Adrenal gland (tissue), 12 donors: Measurements from ENCODE around the gene RBM19. TPM values are rescaled to one million over a fixed set of nuclear protein-coding genes. Genes with fewer than 3 reads are reported as not detected.

Source experiments
- DNase-seq, 7 donors: peaks; one replicate each; pipeline ENCODE4 v3.0.0-alpha.2; 2019 to 2020
- H3K27ac ChIP-seq, 5 donors: fragments of 200-600 bp; sonication (generic) in 4 of 5; 1 replicate in 3 of 5; 2 replicates in 2 of 5; pipeline versions ENCODE4 v1.5.1 to v1.8.0; 2016 to 2020; ENCODE audit warnings: mild to moderate bottlenecking in 1 of 5
- H3K27me3 ChIP-seq: fragments of 200-600 bp; 2 replicates; pipeline ENCODE4 v1.8.0; 2021
- H3K36me3 ChIP-seq, 2 donors: fragments of 200-600 bp; replicated peaks in 1 of 2; 1 replicate in 1 of 2; 2 replicates in 1 of 2; pipeline versions ENCODE4 v1.5.1 to v1.8.0; 2018 to 2022
- H3K4me1 ChIP-seq, 2 donors: fragments of 200-600 bp; replicated peaks in 1 of 2; 1 replicate in 1 of 2; 2 replicates in 1 of 2; pipeline versions ENCODE4 v1.5.1 to v1.8.0; 2018 to 2021
- H3K4me3 ChIP-seq, 4 donors: fragments of 200-600 bp; sonication (generic) in 3 of 4; one replicate each; pipeline ENCODE4 v1.5.1; 2016 to 2018
- H3K9me3 ChIP-seq, 3 donors: fragments of 200-600 bp; sonication (generic) in 1 of 3; replicated peaks in 1 of 3; 1 replicate in 2 of 3; 2 replicates in 1 of 3; pipeline versions ENCODE4 v1.5.1 to v1.8.0; 2016 to 2021
- CTCF ChIP-seq, 6 experiments: fragments of 450-650 bp in 4 of 6; fragments of 200-600 bp in 2 of 6; sonication (generic) in 1 of 6; IDR thresholded peaks; 1 replicate in 5 of 6; 2 replicates in 1 of 6; pipeline versions ENCODE4 v1.5.1 to v1.8.0; 2016 to 2021; ENCODE audit warnings: antibody characterized with exemption in 6 of 6, mild to moderate bottlenecking in 2 of 6, moderate library complexity in 1 of 6
- POLR2A ChIP-seq, 2 donors: fragments of 450-650 bp; IDR thresholded peaks; one replicate each; pipeline ENCODE4 v1.6.1; 2017; ENCODE audit warnings: antibody characterized with exemption in 2 of 2, mild to moderate bottlenecking in 2 of 2, moderate library complexity in 1 of 2
- WGBS, 4 donors: extraction: QIAGEN DNeasy Blood & Tissue Kit in 2 of 4; methylation state at CpG; one replicate each; pipeline versions ENCODE4 v1.1.5 to v1.1.7; 2013 to 2017; 5-methylcytosine and 5-hydroxymethylcytosine counted together
- intact Hi-C, 2 donors: fragments of 100-400 bp; cut with DNase I; formaldehyde crosslinking; loops; one replicate each; pipeline versions ENCODE4 v1.14.1 to v1.15.0; 2022 to 2023
- polyA plus RNA-seq, 3 donors: library from polyadenylated mRNA; stranded (reverse); fragments of 200-250 nt in 2 of 3; fragments of 350-450 nt in 1 of 3; fragmentation: Illumina TruSeq in 1 of 3; extraction: RNeasy Lipid Tissue Mini Kit (QIAGEN cat#74804) in 1 of 3; gene quantifications; one replicate each; pipeline ENCODE4 v1.2.3, GENCODE V29; 2013 to 2014
- total RNA-seq, 9 donors: library from RNA; depleted of rRNA in 4 of 9; stranded (reverse); fragments of >200 nt in 4 of 9; fragments of 120-200 nt in 1 of 9; fragmentation: NEBNext Ultra II Directional in 1 of 9; extraction: Animal tissue kit (Norgen Biotek cat#: 25700) in 1 of 9; gene quantifications; one replicate each; pipeline versions ENCODE4 v1.1.0 to v1.2.4, GENCODE V29; 2013 to 2023
- donor health status: healthy with polysubstance abuse.
- donor health status: Bipolar disorder and iron deficiency.
- donor health status: DM: yes; HTN: yes; CAD: no.
- donor health status: DM: no; HTN: no; CAD: no.
- donor health status: DM: no; HTN: no; CAD: no.
- donor health status: DM: yes; HTN: yes; CAD: no.

Gene RBM19
- total and polyA plus RNA-seq, 12 donors, result 19.6 to 71.4 (median 33.1) TPM

GRCh38 chr12:113772505-113773030 lies 193.6 kb downstream of the RBM19 start:
- H3K4me3 ChIP-seq, result no peak overlapping the region
- TF ChIP-seq CTCF (IDR thresholded peaks at IDR 0.05) (no peak), POLR2A (IDR thresholded peaks at IDR 0.05) (no peak)
- no peak overlapping the region for H3K27ac ChIP-seq
- H3K9me3 ChIP-seq, result no peaks in the 10 kb centered on the region
- peaks cover 5% of the 10 kb centered on the region for H3K27me3 ChIP-seq
- DNase-seq, result no peak
- 66 to 74% (median 70%) methylated on average over 4 to 6 of the region's 6 CpGs for WGBS, 4 donors
- no peaks in the 10 kb centered on the region for H3K4me1 ChIP-seq
- no peaks in the 10 kb centered on the region for H3K36me3 ChIP-seq
- intact Hi-C loops, result no loop called here

- H3K9me3 ChIP-seq, result no peaks in the 10 kb centered on the region
- H3K36me3 ChIP-seq, result no peaks in the 10 kb centered on the region
- WGBS, 4 donors, result 77 to 80% (median 78%) methylated on average over 10 of the region's 10 CpGs
- peaks cover 6% of the 10 kb centered on the region for H3K27me3 ChIP-seq
- H3K4me3 ChIP-seq, result no peak overlapping the region
- no peak for DNase-seq
- intact Hi-C loops, result no loop called here
- H3K27ac ChIP-seq, result no peak overlapping the region
- TF ChIP-seq CTCF (IDR thresholded peaks at IDR 0.05) (no peak), POLR2A (IDR thresholded peaks at IDR 0.05) (no peak)
- no peaks in the 10 kb centered on the region for H3K4me1 ChIP-seq
Observed at GRCh38 chr12:113770389-113770865, 195.7 kb downstream of the RBM19 start.

GRCh38 chr12:113769305-113769704 lies 196.8 kb downstream of the RBM19 start:
- Histone ChIP-seq H3K4me1 (no peaks in the 10 kb centered on the region), H3K36me3 (no peaks in the 10 kb centered on the region), H3K4me3 (no peak overlapping the region), H3K9me3 (no peaks in the 10 kb centered on the region), H3K27me3 (peaks cover 14% of the 10 kb centered on the region), H3K27ac (no peak overlapping the region)
- DNase-seq, result no peak
- 25 to 55% (median 47%) methylated on average over 5 to 9 of the region's 9 CpGs for WGBS, 4 donors
- TF ChIP-seq POLR2A (IDR thresholded peaks at IDR 0.05) (no peak), CTCF (IDR thresholded peaks at IDR 0.05) (no peak)
- intact Hi-C loops, result no loop called here

GRCh38 chr12:113768850-113769249 lies 197.3 kb downstream of the RBM19 start:
- intact Hi-C loops, result no loop called here
- H3K36me3 ChIP-seq, result no peaks in the 10 kb centered on the region
- 52 to 64% (median 60%) methylated on average over 5 to 6 of the region's 6 CpGs for WGBS, 4 donors
- H3K27me3 ChIP-seq, result peaks cover 18% of the 10 kb centered on the region
- H3K4me1 ChIP-seq, result no peaks in the 10 kb centered on the region
- TF ChIP-seq POLR2A (IDR thresholded peaks at IDR 0.05), result no peak
- TF ChIP-seq CTCF (IDR thresholded peaks at IDR 0.05), result no peak
- no peak overlapping the region for H3K4me3 ChIP-seq
- no peaks in the 10 kb centered on the region for H3K9me3 ChIP-seq
- no peak for DNase-seq
- no peak overlapping the region for H3K27ac ChIP-seq
